GM18520 (cell line): ENCODE measurements around the gene ZBTB33.
A peak's percentile ranks its signal among the peaks of the same experiment; 100 is the strongest.

ENCODE experiments used
- ATAC-seq: cut with Tn5 transposase; IDR thresholded peaks from one replicate; pipeline ENCODE4 v1.9.1; 2021; ENCODE audit not compliant: unreplicated experiment

ZBTB33 gene

GRCh38 chrX:120262859-120263708 lies 12.5 kb downstream of the ZBTB33 start:
- ATAC-seq = no peak

- ATAC-seq = no peak
Observed at GRCh38 chrX:120264341-120264740, 13.7 kb downstream of the ZBTB33 start.

GRCh38 chrX:120269373-120270035 lies 18.9 kb downstream of the ZBTB33 start:
- ATAC-seq = no peak

GRCh38 chrX:120270567-120270966 lies 20.0 kb downstream of the ZBTB33 start:
- ATAC-seq = no peak

- no peak for ATAC-seq
Observed at GRCh38 chrX:120271218-120271617, 20.6 kb downstream of the ZBTB33 start.

- ATAC-seq = no peak
Observed at GRCh38 chrX:120274145-120274544, 23.5 kb downstream of the ZBTB33 start.

- ATAC-seq = no peak
Observed at GRCh38 chrX:120274958-120275357, 24.3 kb downstream of the ZBTB33 start.

- no peak for ATAC-seq
Observed at GRCh38 chrX:120281021-120281624, 30.5 kb downstream of the ZBTB33 start.

GRCh38 chrX:120281761-120282160 lies 31.1 kb downstream of the ZBTB33 start:
- ATAC-seq = no peak

GRCh38 chrX:120282697-120283096 lies 32.1 kb downstream of the ZBTB33 start:
- no peak for ATAC-seq

GRCh38 chrX:120286733-120287512 lies 36.3 kb downstream of the ZBTB33 start:
- peak; percentile 32 for ATAC-seq

- peak; percentile 73 for ATAC-seq
Observed at GRCh38 chrX:120287513-120288112, 37.0 kb downstream of the ZBTB33 start.

GRCh38 chrX:120290107-120290506 lies 39.5 kb downstream of the ZBTB33 start:
- no peak for ATAC-seq

- no peak for ATAC-seq
Observed at GRCh38 chrX:120291211-120291610, 40.6 kb downstream of the ZBTB33 start.

GRCh38 chrX:120293015-120293414 lies 42.4 kb downstream of the ZBTB33 start:
- no peak for ATAC-seq

GRCh38 chrX:120294651-120295050 lies 44.0 kb downstream of the ZBTB33 start:
- no peak for ATAC-seq

- ATAC-seq = no peak
Observed at GRCh38 chrX:120297923-120298322, 47.3 kb downstream of the ZBTB33 start.

GRCh38 chrX:120299928-120300327 lies 49.3 kb downstream of the ZBTB33 start:
- ATAC-seq = no peak

GRCh38 chrX:120301497-120301896 lies 50.9 kb downstream of the ZBTB33 start:
- ATAC-seq = no peak

- no peak for ATAC-seq
Observed at GRCh38 chrX:120301960-120302359, 51.3 kb downstream of the ZBTB33 start.

- peak; percentile 97 for ATAC-seq
Observed at GRCh38 chrX:120302434-120302833, 51.8 kb downstream of the ZBTB33 start.
